Spleen (tissue), 7 donors: Measurements from ENCODE around the gene LSM11.

Source experiments
- CTCF ChIP-seq, 11 experiments: fragments of 200-600 bp in 7 of 11; fragments of 450-650 bp in 4 of 11; sonication (generic) in 4 of 11; IDR thresholded peaks in 8 of 11; conservative IDR thresholded peaks in 3 of 11; 1 replicate in 7 of 11; 2 replicates in 4 of 11; pipeline versions ENCODE4 v1.4.0 to v1.8.0; 2016 to 2021; ENCODE audit warnings: antibody characterized with exemption in 11 of 11, inconsistent platforms in 4 of 11, mild to moderate bottlenecking in 1 of 11
- POLR2A ChIP-seq, 3 donors: fragments of 450-650 bp; IDR thresholded peaks; one replicate each; pipeline ENCODE4 v1.5.1; 2017; ENCODE audit warnings: antibody characterized with exemption in 3 of 3, mild to moderate bottlenecking in 1 of 3
- POLR2AphosphoS5 ChIP-seq, 3 donors: sonication (generic); formaldehyde crosslinking; IDR thresholded peaks; one replicate each; pipeline ENCODE4 v1.5.1; 2017; ENCODE audit warnings: antibody characterized with exemption in 3 of 3
- donor health status: DM: no; HTN: no; CAD: no; lungs with moderate emphysema.
- donor health status: DM: no; HTN: no; CAD: no.
- donor health status: DM: no; HTN: no; CAD: no.

DNA sequence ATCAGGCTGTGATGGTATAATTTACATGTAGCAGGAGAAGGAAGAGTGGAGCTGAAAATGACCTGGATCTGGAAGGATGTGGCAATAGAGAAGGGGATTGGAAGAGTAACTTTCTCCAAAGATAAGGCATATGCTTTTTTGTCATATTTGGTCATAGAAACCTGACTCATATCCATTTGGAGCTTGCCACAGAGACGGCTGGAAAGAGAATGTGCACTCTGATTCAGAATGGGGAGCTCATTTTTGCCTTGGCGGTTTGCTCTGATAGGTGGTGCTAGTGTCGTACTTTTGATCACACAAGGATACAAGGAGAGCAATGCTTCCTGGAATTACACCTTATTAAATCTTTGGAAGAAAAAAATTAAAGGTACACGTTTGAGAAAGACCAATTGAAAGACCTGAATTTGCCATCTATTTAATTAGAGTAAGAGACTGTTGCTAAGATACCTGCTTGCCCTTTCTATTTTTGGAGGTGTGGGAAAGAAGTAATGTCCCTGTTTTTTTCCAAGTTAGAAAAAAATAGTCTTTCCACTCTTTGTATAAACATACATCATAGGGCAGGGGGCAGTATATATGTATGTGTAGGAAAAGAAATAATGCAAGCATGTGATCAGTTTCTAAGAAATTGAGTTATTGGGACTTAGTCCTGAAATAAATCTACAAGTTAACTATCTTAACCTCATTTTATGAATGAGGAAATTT is 5.4 kb downstream of the LSM11 start:
- TF ChIP-seq CTCF (IDR thresholded peaks at IDR 0.05 in 8 of 11, conservative IDR thresholded peaks at IDR 0.05 in 3 of 11): no peak
- TF ChIP-seq POLR2A (IDR thresholded peaks at IDR 0.05): no peak
- no peak for TF ChIP-seq POLR2AphosphoS5 (IDR thresholded peaks at IDR 0.05)
